Measurements from ENCODE around the gene OR4X2.
"Not testable (repeated sequence)": the region's sequence is repeated elsewhere in the genome, so short reads cannot be mapped to it uniquely, and the experiment has no call there.

OR4X2 gene, protein sequence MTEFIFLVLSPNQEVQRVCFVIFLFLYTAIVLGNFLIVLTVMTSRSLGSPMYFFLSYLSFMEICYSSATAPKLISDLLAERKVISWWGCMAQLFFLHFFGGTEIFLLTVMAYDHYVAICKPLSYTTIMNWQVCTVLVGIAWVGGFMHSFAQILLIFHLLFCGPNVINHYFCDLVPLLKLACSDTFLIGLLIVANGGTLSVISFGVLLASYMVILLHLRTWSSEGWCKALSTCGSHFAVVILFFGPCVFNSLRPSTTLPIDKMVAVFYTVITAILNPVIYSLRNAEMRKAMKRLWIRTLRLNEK

DNA sequence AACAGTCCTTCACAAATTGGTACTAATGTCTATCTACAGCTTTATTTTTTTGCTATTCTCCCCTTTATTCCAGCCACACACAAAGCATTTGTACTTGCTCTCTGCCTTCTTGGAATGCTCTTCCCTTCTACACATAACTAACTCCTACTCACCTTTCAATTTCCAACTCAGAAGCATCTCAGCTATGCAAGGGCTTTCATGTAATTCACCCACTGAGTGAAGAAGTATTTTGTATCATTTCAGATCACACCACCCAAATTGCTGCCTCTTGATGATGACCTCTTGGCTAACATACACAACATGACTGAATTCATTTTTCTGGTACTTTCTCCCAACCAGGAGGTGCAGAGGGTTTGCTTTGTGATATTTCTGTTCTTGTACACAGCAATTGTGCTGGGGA is at the start of gene OR4X2:
Gene OR4X2 (plus strand): TSS at position 301 of the 400 bp plus-strand sequence. CDS start 0 bp downstream, at position 301.
- no peak for DNase-seq

- no peak for DNase-seq
Measured at GRCh38 chr11:48207881-48208280, 37.0 kb upstream of the OR4X2 start.

DNA sequence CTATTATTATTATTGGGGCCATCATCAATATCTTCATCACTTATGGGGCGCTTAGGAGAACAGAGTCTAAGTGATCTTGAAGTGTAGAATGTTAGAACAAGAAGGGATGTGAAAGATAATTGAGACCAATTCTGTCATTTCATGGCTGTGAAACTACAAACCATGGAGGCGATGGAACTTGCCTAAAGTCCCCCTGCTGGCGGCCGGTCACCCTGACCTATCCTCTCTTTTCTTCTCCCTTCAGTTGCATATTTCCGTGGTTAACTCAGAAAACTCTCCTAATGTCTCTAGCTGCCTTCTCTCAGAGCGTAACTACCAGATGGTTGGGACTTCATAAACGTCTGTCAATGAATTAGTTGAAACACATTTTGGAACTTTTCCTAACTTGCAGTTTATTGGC is 34.9 kb upstream of the OR4X2 start:
- DNase-seq = no peak

DNA sequence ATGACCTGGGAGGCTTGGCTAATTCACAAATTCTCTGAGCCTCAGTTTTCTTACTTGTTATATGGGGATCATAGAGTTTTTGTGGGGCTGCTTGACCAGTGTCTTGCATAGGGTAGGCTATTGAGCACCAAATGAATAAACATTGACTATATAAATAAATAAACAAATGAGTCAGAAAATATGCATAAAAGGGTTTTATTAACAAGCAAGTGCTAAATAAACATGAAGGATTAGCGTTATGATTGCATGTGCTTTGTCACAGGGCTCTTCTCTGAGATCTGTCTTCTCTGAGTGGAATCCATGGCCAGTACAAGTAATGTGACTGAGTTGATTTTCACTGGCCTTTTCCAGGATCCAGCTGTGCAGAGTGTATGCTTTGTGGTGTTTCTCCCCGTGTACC is 28.4 kb upstream of the OR4X2 start, which contains the start of gene OR4B1:
Gene OR4B1 (plus strand): TSS at position 301 of the 400 bp plus-strand sequence. CDS start 0 bp downstream, at position 301.
- DNase-seq = no peak

DNA sequence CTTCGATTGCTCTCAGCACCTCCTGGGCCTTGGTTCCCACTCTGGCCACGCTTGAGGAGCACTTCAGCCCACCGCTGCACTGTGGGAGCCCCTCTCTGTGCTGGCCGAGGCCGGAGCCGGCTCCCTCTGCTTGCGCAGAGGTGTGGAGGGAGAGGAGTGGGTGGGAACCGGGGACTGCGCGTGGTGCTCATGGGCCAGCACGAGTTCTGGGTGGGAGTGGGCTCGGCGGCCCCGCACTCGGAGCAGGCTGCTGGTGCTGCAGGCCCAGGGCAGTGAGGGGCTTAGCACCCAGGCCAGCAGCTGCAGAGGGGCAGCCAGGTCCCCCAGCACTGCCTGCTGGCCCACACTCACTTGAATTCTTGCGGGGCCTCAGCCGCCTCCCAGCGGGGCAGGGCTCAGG is 16.1 kb upstream of the OR4X2 start:
- no peak for DNase-seq

- not testable (repeated sequence) for DNase-seq
Measured at GRCh38 chr11:48230057-48230456, 14.8 kb upstream of the OR4X2 start.

DNA sequence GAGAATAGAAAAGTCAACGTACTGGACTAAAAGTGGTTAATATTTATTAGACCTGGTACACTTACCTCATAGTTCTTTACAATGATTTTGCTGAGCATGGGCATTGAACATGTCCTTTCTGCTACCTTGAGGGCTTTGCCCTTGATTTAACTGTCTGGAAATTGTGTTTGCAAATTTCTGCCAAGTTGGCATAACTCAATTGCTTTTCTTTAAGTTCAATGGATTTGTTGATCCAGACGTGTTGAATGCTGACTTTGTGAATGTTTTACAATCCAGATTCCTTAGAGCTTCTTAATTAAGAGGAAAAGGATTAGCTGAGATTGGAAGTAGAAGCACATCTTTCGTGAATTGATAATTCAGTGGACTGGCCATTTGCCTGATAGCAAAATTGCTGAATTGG is 7.2 kb upstream of the OR4X2 start:
- DNase-seq = no peak

- DNase-seq = no peak
Measured at GRCh38 chr11:48242501-48242900, 2.4 kb upstream of the OR4X2 start.

DNA sequence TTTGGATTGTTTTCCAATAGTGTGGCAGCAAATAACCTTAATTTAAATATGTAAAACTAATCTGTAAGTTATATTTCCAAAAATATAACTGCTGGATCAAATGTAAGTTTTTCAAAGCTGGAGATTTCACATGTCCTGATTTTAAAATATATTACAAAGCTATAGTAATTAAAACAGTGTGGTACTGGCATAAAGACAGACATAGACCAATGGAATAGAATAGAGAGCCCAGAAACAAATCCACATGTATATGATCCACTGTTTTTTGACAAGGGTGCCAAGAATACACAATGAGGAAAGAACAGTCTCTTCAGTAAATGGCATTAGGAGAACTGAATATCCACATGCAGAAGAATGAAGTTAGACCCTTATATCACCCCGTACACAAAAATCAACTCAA is 4.0 kb downstream of the OR4X2 start:
- DNase-seq = no peak

DNA sequence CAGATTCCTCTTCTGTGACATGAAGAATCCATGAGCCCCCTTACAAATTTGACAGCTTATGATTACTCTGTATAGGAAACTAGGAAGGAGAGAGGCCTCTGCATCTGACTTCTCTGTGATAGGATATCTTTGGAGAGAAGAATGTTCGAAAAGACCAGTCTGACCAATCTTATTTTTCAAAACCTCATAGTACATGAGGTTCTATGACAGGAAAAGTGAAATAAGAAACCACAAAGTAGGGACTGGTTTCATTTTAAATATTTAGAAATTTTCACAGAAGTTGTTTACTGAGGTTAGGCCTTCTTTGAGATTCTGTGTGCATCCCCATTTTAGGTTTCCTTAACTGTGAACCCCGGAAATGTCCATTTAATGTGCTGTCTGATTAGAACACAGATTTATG is 16.7 kb downstream of the OR4X2 start:
- no peak for DNase-seq

DNA sequence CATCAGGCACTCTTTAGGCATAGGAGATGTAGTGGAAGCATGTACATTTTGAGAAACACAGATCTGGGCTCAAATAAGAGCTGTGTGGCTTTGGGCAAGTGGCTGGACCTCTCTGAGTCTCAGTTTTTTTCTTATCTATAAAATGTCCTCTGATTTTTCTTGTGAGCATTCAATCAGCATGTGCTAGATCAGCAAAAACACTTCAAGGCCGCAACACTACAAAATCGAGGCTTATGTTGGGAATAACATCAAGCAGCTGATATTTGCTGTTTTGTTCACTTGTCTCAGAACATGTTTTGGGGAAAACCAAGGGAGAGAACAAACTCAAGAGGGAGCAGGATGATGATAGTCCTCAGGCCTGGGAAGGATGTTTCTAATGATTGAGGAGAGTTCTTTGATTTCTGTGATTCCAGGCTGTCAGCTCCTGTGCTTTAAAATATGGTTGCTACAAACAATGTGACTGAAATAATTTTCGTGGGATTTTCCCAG is 18.6 kb downstream of the OR4X2 start, which contains the start of gene OR4X1:
Gene OR4X1 (plus strand): TSS at position 439 of the 489 bp plus-strand sequence. CDS start 0 bp downstream, at position 439.
- no peak for DNase-seq

DNA sequence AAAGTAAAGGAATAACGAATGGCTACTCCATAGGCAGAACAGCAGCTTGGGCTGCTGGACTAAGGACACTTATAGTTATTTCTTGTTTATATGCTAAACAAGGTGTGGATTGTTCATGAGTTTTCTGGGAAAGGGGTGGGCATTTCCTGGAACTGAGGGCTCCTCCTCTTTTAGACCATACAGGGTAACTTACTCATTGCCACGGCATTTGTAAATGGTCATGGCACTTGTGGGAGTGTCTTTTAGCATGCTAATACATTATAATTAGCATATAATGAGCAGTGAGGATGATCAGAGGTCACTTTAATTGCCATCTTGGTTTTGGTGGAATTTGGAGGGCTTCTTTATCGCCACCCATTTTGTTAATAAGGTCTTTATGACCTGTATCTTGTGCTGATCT is 25.7 kb downstream of the OR4X2 start:
- no peak for DNase-seq

DNA sequence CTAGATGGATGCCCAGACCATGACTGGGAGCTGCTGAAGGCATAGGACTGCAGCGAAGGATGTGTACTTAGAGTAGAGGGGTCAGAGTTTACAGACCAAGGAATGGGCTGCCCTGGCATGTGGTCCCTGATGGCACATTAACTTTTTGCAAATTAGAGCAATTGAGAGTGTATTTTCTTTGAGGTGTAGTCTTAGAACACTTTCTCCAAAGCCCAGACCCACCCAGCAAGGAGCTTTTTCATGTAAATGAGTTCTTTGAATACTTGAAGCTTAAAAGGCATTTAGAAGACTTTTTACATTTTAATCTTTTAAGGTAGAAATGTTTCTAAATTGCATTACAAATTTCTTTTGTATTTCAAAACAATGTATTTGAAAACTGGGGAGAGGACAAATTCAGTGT is 27.7 kb downstream of the OR4X2 start:
- no peak for DNase-seq

Measured in stimulated activated CD8-positive, alpha-beta memory T cell treated with anti-CD3 and anti-CD28 coated beads, Interleukin-4, amount 100 ng/mL, for 48 hours (primary cell).